ENCODE results near the gene PHF1. TPM values are rescaled to one million over a fixed set of nuclear protein-coding genes. Genes with fewer than 3 reads are reported as not detected.
A peak's percentile ranks its signal among the peaks of the same experiment; 100 is the strongest.

PHF1 gene
- total RNA-seq, 4 donors from 2014 or later = 8.1 to 48.6 (median 17.3) TPM

DNA sequence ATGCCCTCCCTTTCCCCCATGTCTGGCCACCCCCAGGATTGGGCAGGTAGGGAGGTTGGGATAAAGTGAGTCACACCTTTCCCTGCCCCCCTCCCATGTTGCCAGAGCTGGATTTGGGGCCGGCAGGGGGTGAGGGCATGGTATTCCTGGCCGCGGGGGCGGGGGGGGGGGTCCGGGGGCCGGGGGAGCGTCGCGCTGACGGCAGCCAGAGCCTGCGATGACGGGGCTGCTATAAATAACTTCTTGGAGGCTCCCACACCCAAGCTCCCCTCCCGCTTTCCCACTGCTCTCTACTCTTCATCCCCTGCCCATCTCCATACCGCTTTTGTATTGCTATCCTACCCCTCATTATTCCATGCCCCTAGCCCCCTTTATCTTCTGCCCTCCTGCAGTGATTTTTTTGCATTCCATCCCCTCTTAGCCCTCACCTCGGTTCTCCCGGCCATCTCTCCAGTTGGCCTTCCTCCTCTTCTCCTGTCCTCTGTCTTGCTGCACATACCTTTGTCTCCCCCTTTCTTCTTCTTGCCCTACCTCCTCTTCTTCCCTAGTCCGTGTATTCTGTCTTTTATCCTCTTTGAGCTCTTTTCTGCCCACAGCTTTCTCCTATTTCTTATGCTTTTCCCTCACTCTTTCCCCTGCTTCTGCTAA lies 22.9 kb downstream of the PHF1 start:
- no peak for TF ChIP-seq POLR2A (IDR thresholded peaks at IDR 0.05)
- TF ChIP-seq, protein P1, sequence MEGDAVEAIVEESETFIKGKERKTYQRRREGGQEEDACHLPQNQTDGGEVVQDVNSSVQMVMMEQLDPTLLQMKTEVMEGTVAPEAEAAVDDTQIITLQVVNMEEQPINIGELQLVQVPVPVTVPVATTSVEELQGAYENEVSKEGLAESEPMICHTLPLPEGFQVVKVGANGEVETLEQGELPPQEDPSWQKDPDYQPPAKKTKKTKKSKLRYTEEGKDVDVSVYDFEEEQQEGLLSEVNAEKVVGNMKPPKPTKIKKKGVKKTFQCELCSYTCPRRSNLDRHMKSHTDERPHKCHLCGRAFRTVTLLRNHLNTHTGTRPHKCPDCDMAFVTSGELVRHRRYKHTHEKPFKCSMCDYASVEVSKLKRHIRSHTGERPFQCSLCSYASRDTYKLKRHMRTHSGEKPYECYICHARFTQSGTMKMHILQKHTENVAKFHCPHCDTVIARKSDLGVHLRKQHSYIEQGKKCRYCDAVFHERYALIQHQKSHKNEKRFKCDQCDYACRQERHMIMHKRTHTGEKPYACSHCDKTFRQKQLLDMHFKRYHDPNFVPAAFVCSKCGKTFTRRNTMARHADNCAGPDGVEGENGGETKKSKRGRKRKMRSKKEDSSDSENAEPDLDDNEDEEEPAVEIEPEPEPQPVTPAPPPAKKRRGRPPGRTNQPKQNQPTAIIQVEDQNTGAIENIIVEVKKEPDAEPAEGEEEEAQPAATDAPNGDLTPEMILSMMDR (IDR thresholded peaks at IDR 0.05) = no peak
- Histone ChIP-seq H3K4me1 (peaks cover 16 to 46% (median 30%) of the 10 kb centered on the region in 3 donors), H3K27me3 (no peaks in the 10 kb centered on the region), H3K9me3 (no peaks in the 10 kb centered on the region), H3K36me3 (peaks cover 16 to 48% (median 19%) of the 10 kb centered on the region in 3 donors), H3K27ac (peak overlapping the region in 3 of 4 donors; percentile 16 to 69 (median 22)), H3K4me3 (no peak overlapping the region)
- intact Hi-C loops (cut with DNase I) = no loop called here
- DNase-seq = no peak
- WGBS, 2 donors = 41 to 43% methylated on average over 11 to 15 of the region's 17 CpGs

DNA sequence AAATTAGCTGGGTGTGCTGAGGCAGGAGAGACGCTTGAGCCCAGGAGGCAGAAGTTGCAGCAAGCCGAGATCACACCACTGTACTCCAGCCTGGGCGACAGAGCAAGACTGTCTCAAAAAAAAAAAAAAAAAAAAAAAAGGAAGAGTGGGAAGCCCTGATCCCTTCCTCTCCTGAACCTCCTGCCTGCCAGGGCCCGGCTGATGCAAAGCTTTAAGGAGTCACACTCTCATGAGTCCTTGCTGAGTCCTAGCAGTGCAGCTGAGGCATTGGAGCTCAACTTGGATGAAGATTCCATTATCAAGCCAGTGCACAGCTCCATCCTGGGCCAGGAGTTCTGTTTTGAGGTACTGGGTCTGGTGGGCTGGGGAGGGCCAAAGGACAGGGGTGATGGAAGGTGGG lies 24.1 kb downstream of the PHF1 start:
- Histone ChIP-seq H3K4me3 (no peak overlapping the region), H3K27me3 (no peaks in the 10 kb centered on the region), H3K36me3 (peaks cover 17 to 59% (median 19%) of the 10 kb centered on the region in 3 donors), H3K4me1 (peaks cover 12 to 33% (median 18%) of the 10 kb centered on the region in 3 donors), H3K9me3 (no peaks in the 10 kb centered on the region), H3K27ac (no peak overlapping the region)
- TF ChIP-seq POLR2A (IDR thresholded peaks at IDR 0.05) = no peak
- TF ChIP-seq, protein P1 (IDR thresholded peaks at IDR 0.05) = no peak
- no peak for DNase-seq
- WGBS, 2 donors = 78 to 93% methylated on average over 4 of the region's 4 CpGs
- intact Hi-C loops (cut with DNase I) = no loop called here

DNA sequence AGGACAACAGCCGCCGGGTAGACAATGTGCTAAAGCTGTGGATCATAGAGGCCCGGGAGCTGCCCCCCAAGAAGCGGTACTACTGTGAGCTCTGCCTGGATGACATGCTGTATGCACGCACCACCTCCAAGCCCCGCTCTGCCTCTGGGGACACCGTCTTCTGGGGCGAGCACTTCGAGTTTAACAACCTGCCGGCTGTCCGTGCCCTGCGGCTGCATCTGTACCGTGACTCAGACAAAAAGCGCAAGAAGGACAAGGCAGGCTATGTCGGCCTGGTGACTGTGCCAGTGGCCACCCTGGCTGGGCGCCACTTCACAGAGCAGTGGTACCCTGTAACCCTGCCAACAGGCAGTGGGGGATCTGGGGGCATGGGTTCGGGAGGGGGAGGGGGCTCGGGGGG lies 26.9 kb downstream of the PHF1 start:
- no peak overlapping the region for H3K27ac ChIP-seq

DNA sequence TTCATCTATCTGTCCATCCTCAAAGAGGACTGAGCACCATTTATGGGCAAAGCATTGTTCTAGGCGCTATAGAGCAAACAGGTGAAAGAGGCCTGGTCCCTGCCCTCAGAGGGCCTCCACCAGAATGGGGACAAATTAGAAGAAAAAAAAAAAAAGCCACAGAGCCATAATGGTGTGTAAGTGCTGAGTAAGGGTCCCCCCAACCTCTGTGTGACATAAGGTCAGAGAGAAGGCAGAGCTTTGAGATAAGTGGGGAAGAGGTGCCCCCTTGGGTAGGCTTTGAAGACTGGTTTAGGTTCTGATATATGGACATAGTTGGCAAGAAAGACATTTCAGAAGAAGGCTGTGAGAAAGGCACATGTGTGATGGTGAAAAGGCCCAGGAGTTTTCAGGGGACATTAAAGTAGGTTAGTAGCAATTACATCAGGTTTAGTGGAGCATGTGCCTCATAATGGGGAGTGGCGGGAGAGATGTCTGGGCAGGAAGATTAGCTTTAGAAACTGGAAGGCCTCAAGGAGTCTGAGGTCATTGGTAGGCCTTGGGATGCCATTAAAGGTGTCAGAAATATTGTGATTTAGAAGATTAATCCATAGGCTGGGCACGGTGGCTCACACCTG lies 28.3 kb downstream of the PHF1 start:
- H3K36me3 ChIP-seq = peaks cover 23 to 90% (median 27%) of the 10 kb centered on the region in 3 donors
- intact Hi-C loops (cut with DNase I) = no loop called here
- 83 to 95% methylated on average over 3 of the region's 3 CpGs for WGBS, 2 donors
- no peak for DNase-seq
- TF ChIP-seq, protein P1 (IDR thresholded peaks at IDR 0.05) = no peak
- no peak for TF ChIP-seq POLR2A (IDR thresholded peaks at IDR 0.05)
- H3K4me1 ChIP-seq = no peaks in the 10 kb centered on the region
- H3K27ac ChIP-seq = no peak overlapping the region
- H3K27me3 ChIP-seq = no peaks in the 10 kb centered on the region
- no peak overlapping the region for H3K4me3 ChIP-seq
- H3K9me3 ChIP-seq = no peaks in the 10 kb centered on the region

More for the DNA sequence above, 26.9 kb downstream of the PHF1 start:
- WGBS, 2 donors = 89 to 97% methylated on average over 6 of the region's 18 CpGs
- intact Hi-C loops (cut with DNase I) = no loop called here
- Histone ChIP-seq H3K4me1 (peaks cover 0 to 7% (median 0%) of the 10 kb centered on the region in 3 donors), H3K36me3 (peaks cover 17 to 83% (median 19%) of the 10 kb centered on the region in 3 donors), H3K9me3 (no peaks in the 10 kb centered on the region), H3K4me3 (no peak overlapping the region), H3K27me3 (no peaks in the 10 kb centered on the region)
- no peak for DNase-seq
- TF ChIP-seq, protein P1 (IDR thresholded peaks at IDR 0.05) = no peak
- no peak for TF ChIP-seq POLR2A (IDR thresholded peaks at IDR 0.05)

DNA sequence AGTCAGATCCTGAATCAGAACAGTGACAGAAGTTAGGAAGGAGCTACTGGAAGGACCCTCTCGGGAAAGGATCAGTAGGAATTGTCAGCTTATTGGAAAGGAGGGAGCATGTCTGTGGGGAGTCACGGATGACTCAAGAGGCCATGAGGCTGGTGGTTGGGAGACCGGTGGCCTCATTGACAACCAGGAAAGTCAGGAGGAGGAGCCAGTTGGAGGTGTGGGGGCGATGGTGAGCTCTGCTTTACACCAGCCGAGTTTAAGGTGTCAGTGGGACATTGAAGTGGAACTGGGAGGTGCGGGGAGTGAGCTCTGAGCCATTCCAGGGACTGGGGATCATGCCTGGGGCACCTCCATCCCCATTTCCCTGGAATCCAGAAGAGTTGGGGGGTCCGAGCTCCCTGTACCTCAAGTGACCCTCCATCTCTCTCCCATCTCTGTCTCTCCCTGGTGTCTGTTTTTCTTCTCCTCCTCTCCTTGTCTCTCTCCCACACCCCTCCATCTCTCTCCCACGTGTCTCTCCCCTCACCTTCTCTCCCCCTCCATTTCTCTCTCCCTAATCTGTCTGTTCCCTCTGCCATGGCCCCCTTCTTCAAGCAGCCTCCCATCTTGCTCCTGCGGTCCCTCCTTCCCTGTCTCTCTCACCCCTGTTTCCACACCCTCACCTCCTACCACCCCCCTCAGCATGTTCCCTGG lies 29.3 kb downstream of the PHF1 start:
- Histone ChIP-seq H3K27me3 (no peaks in the 10 kb centered on the region), H3K4me1 (no peaks in the 10 kb centered on the region), H3K9me3 (no peaks in the 10 kb centered on the region), H3K36me3 (peaks cover 23 to 99% (median 35%) of the 10 kb centered on the region in 3 donors), H3K27ac (no peak overlapping the region), H3K4me3 (no peak overlapping the region)
- TF ChIP-seq POLR2A (IDR thresholded peaks at IDR 0.05) = no peak
- TF ChIP-seq, protein P1 (IDR thresholded peaks at IDR 0.05) = no peak
- intact Hi-C loops (cut with DNase I) = no loop called here
- DNase-seq = no peak
- WGBS, 2 donors = 73 to 76% methylated on average over 9 of the region's 9 CpGs

Data from esophagus squamous epithelium (tissue), 5 donors.